Measurements from ENCODE around the gene PLAGL2. TPM values are rescaled to one million over a fixed set of nuclear protein-coding genes. Genes with fewer than 3 reads are reported as not detected.

The PLAGL2 gene
- total RNA-seq, 1 experiment from 2014 or later, result 21.4 TPM

- Mint-ChIP-seq H3K4me3 (peak overlapping the region; percentile 98), H3K36me3 (peaks cover 18% of the 10 kb centered on the region), H3K4me1 (peaks cover 54% of the 10 kb centered on the region), H3K27me3 (ENCODE audit: low read depth) (no peaks in the 10 kb centered on the region), H3K9me3 (no peaks in the 10 kb centered on the region), H3K27ac (peak overlapping the region; percentile 94)
- no peak for ATAC-seq
- no peak for TF ChIP-seq RELA (CRISPR knock-in tag; IDR thresholded peaks at IDR 0.05; ENCODE audit: borderline replicate concordance)
- no peak for TF ChIP-seq ZSCAN18 (CRISPR knock-in tag; IDR thresholded peaks at IDR 0.05)
- TF ChIP-seq CREM (CRISPR knock-in tag; IDR thresholded peaks at IDR 0.05), result no peak
- no peak for DNase-seq (ENCODE audit: low spot score)
- POLR2A ChIA-PET, result no interaction called here
- CTCF ChIA-PET, result interaction anchor here (1.0 to 1.4 kb wide), 2 partner anchors 51 to 175 kb away, joined by 3 read pairs; no protein-coding TSS in a partner anchor
These were observed 1.4 kb downstream of the PLAGL2 start for GRCh38 chr20:32205843-32206759.

GRCh38 chr20:32205110-32205842 is 2.3 kb downstream of the PLAGL2 start:
- Mint-ChIP-seq H3K9me3 (no peaks in the 10 kb centered on the region), H3K4me3 (peak overlapping the region; percentile 98), H3K27me3 (ENCODE audit: low read depth) (no peaks in the 10 kb centered on the region), H3K27ac (peak overlapping the region; percentile 71), H3K36me3 (peaks cover 16% of the 10 kb centered on the region), H3K4me1 (peaks cover 54% of the 10 kb centered on the region)
- DNase-seq (ENCODE audit: low spot score), result no peak
- TF ChIP-seq GABPB1 (CRISPR knock-in tag; IDR thresholded peaks at IDR 0.05), result 0 out of 2 replicates have a peak, but pooled peaks have one; percentile 21
- no peak for TF ChIP-seq ESRRA (CRISPR knock-in tag; IDR thresholded peaks at IDR 0.05; ENCODE audit: borderline replicate concordance)
- CTCF ChIA-PET, result interaction anchor here (0.6 to 1.4 kb wide), 3 partner anchors 50 to 352 kb away, joined by 3 read pairs; no protein-coding TSS in a partner anchor
- ATAC-seq, result no peak
- POLR2A ChIA-PET, result no interaction called here

- POLR2A ChIA-PET, result no interaction called here
- H3K27me3 Mint-ChIP-seq (ENCODE audit: low read depth), result no peaks in the 10 kb centered on the region
- CTCF ChIA-PET, result interaction anchor here (0.9 to 1.4 kb wide), 2 partner anchors 49 to 113 kb away, joined by 3 read pairs; no protein-coding TSS in a partner anchor
- DNase-seq (ENCODE audit: low spot score) (no peak), ATAC-seq (no peak)
- H3K4me3 Mint-ChIP-seq, result no peak overlapping the region; the same call in 1 of the 2 replicates
- no peak for TF ChIP-seq ZNF317 (CRISPR knock-in tag; IDR thresholded peaks at IDR 0.05; ENCODE audit: borderline replicate concordance, low read depth)
- TF ChIP-seq GABPB1 (CRISPR knock-in tag; IDR thresholded peaks at IDR 0.05), result no peak
- no peak for TF ChIP-seq IRF2 (CRISPR knock-in tag; IDR thresholded peaks at IDR 0.05; ENCODE audit: borderline replicate concordance, low read depth)
- TF ChIP-seq CREB1 (CRISPR knock-in tag; IDR thresholded peaks at IDR 0.05), result no peak
- TF ChIP-seq ETV6 (CRISPR knock-in tag; IDR thresholded peaks at IDR 0.05), result no peak
- peaks cover 54% of the 10 kb centered on the region for H3K4me1 Mint-ChIP-seq
- H3K9me3 Mint-ChIP-seq, result no peaks in the 10 kb centered on the region
- peak overlapping the region; percentile 75 for H3K27ac Mint-ChIP-seq
- peaks cover 19% of the 10 kb centered on the region for H3K36me3 Mint-ChIP-seq
These were observed 3.1 kb downstream of the PLAGL2 start for GRCh38 chr20:32204205-32205109.

GRCh38 chr20:32203356-32204204 is 4.0 kb downstream of the PLAGL2 start:
- Mint-ChIP-seq H3K36me3 (peaks cover 27% of the 10 kb centered on the region), H3K4me3 (no peak overlapping the region), H3K27me3 (ENCODE audit: low read depth) (no peaks in the 10 kb centered on the region), H3K9me3 (no peaks in the 10 kb centered on the region), H3K4me1 (peaks cover 49% of the 10 kb centered on the region), H3K27ac (peak overlapping the region; percentile 92)
- ATAC-seq (no peak), DNase-seq (ENCODE audit: low spot score) (no peak)
- TF ChIP-seq PRRX2 (CRISPR knock-in tag; IDR thresholded peaks at IDR 0.05), result no peak
- no peak for TF ChIP-seq GTF2I (CRISPR knock-in tag; conservative IDR thresholded peaks at IDR 0.05)
- no peak for TF ChIP-seq SMAD4 (CRISPR knock-in tag; IDR thresholded peaks at IDR 0.05)
- TF ChIP-seq FOXK1 (CRISPR knock-in tag; IDR thresholded peaks at IDR 0.05), result no peak
- no peak for TF ChIP-seq ZNF416 (CRISPR knock-in tag; IDR thresholded peaks at IDR 0.05)
- CTCF ChIA-PET, result interaction anchor here (0.9 kb wide), 1 partner anchor 112 kb away, joined by 3 read pairs; no protein-coding TSS in a partner anchor
- POLR2A ChIA-PET, result no interaction called here
